Retinal pigment epithelial cell (primary cell): ENCODE results near the gene TPM4.
"Not testable (repeated sequence)": the region's sequence is repeated elsewhere in the genome, so short reads cannot be mapped to it uniquely, and the experiment has no call there.

Experiments
- DNase-seq: peaks from one replicate; pipeline ENCODE4 v3.0.0-alpha.2; 2010; ENCODE audit warnings: low read depth
- H3K4me3 ChIP-seq: 2 replicates; pipeline ENCODE4 v1.5.1; 2011; ENCODE audit warnings: mild to moderate bottlenecking, low read length, control low read depth, moderate library complexity
- CTCF ChIP-seq: conservative IDR thresholded peaks from 2 replicates; pipeline ENCODE4 v1.5.1; 2011; ENCODE audit warnings: low read depth, low read length, control low read depth, inconsistent platforms

Gene TPM4

GRCh38 chr19:16078759-16079707 is 2.7 kb downstream of the TPM4 start:
- peak overlapping the region; percentile 94 for H3K4me3 ChIP-seq
- peak; percentile 84 for DNase-seq
- no peak for TF ChIP-seq CTCF

GRCh38 chr19:16084067-16084685 is 7.9 kb downstream of the TPM4 start:
- no peak overlapping the region for H3K4me3 ChIP-seq
- DNase-seq: no peak
- no peak for TF ChIP-seq CTCF

- no peak for TF ChIP-seq CTCF
- no peak overlapping the region for H3K4me3 ChIP-seq
- DNase-seq: no peak
Measured at GRCh38 chr19:16085115-16085514, 8.8 kb downstream of the TPM4 start.

- DNase-seq, H3K4me3 ChIP-seq: not testable (repeated sequence)
Measured at GRCh38 chr19:16087404-16087803, 11.1 kb downstream of the TPM4 start.

GRCh38 chr19:16087940-16088339 is 11.6 kb downstream of the TPM4 start:
- no peak for TF ChIP-seq CTCF
- DNase-seq: no peak
- H3K4me3 ChIP-seq: no peak overlapping the region

- H3K4me3 ChIP-seq: peak overlapping the region; percentile 8
- TF ChIP-seq CTCF: peak; percentile 40
- DNase-seq: peak; percentile 76
Measured at GRCh38 chr19:16088351-16089009, 12.2 kb downstream of the TPM4 start.

GRCh38 chr19:16089010-16089846 is 12.9 kb downstream of the TPM4 start:
- no peak for TF ChIP-seq CTCF
- H3K4me3 ChIP-seq: peak overlapping the region; percentile 8
- DNase-seq: no peak
